Tongue (tissue), 2 donors: ENCODE results near the gene TBL3. TPM values are rescaled to one million over a fixed set of nuclear protein-coding genes. Genes with fewer than 3 reads are reported as not detected.

Experiments
- DNase-seq: peaks from one replicate; pipeline ENCODE4 v3.0.0-alpha.2; 2015
- total RNA-seq: library from RNA; depleted of rRNA; stranded (reverse); fragments of >200 nt; gene quantifications from one replicate; pipeline ENCODE4 v1.2.3, GENCODE V29; 2014

TBL3 gene
- total RNA-seq, 1 donor from 2014 or later: 21.7 TPM

DNA sequence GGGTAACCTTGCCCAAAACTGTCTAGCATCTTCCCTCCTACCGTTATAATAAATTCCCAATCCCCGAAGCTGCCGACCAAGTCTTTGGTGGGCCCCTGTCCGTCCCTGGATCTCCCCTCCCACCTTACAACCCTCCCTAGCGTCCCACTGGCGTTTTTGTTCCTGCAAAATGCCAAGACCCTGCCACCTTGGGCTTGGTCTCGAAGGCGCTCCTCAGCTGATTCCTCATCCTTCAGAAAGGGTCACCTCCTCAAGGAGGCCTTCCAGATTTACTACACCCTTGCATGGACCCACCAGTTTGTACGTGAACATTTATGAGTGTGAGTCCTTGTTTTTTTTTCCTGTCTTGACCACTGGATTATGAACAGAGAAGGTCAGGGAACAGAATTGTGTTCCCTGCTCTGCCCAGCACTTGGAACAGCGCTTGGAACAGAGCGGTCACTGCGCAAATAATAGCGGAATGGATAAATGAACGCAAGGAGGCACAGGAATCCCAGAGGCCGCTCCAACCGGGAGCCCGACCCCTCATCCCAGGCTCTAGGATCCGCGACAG is 11.2 kb downstream of the TBL3 start:
- DNase-seq: no peak

- peak; percentile 94 for DNase-seq
These were observed 11.9 kb downstream of the TBL3 start, which contains the start of gene GFER for GRCh38 chr16:1983544-1984346. TSS of gene GFER (plus strand) at chr16:1984193. CDS start at chr16:1984219, 26 bp downstream.

DNA sequence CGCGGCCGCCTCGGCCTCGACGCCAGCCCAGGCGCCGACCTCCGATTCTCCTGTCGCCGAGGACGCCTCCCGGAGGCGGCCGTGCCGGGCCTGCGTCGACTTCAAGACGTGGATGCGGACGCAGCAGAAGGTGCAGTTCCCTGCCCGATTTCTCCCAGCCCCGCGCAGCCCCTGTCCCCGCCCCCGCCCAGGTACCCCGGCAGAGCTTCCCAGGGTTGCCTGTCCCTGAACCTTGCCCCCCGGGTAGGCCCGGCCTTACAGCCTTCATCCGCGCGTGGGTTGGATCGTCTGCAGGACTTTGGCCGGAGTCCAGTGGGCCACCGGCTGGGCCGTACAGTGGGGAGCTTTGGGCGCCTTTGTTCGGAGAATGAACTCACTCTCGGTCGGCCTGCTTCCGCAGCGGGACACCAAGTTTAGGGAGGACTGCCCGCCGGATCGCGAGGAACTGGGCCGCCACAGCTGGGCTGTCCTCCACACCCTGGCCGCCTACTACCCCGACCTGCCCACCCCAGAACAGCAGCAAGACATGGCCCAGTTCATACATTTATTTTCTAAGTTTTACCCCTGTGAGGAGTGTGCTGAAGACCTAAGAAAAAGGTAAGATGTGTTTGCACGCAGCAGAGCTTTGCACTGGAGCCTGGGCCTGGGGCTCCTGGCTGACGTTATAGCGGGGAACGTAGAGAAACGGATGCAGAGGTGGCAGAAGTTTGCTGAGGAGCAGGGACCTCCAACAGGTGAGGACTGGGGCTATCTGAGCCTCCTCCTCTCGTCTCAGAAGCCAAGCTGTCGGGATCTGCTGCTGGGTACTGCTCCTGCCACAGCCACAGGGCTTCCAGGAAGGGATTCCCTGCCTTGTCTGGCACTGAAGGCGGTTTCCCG is 12.7 kb downstream of the TBL3 start:
- no peak for DNase-seq

GRCh38 chr16:1985466-1986150 is 13.8 kb downstream of the TBL3 start:
- DNase-seq: no peak

GRCh38 chr16:1987198-1987597 is 15.3 kb downstream of the TBL3 start:
- no peak for DNase-seq

- DNase-seq: no peak
These were observed 17.6 kb downstream of the TBL3 start, which contains the start of gene SYNGR3 for GRCh38 chr16:1989209-1990100. TSS of gene SYNGR3 (plus strand) at chr16:1989970. CDS start at chr16:1990103, 133 bp downstream.

DNA sequence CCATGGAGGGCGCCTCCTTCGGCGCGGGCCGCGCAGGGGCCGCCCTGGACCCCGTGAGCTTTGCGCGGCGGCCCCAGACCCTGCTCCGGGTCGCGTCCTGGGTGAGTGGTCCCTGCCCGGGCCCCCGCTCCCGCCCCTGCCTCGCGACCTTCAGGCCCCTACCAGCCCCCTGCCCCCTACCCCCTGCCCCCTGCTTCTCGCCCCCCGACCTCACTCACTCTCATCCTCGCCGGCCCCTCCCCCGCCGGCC is 18.2 kb downstream of the TBL3 start:
- DNase-seq: no peak

DNA sequence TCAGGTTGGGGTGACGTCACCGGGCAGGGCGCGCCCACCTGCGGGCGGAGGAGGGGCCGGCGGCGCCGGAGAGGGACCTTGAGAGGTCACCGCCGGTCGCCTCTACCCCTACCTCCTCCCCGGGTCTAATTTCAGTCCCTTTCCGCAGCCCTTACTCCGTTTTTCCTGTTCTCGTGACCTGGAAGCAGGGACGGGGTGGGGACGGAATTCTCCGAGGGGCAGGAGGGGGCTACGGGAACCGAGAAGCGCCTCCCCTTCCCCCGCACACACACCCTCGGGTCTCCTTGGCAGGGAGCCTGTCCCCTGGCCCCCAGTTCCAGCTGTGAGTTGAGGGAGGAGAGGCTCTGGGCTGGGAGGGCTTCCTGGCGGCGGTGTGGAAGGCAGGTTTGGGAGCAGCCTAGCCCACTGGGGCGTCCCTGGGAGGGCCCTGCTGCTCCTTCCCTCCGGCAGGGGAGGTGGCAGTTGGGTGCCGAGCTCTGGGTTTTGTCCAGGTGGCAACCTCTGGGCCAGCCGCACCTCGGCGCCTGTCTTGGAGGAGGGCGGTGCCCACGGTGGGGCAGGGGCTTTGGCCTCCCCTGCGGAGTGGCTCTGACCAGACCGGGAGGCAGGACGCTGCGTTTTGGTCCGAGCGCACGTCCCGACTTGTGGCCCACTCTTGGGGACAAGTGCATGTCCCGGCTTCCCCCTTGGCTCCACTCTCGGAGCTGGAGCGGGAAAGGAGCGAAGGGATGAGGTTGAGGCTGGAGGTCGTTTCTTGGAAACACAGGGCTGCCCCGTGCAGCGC is 18.7 kb downstream of the TBL3 start:
- peak; percentile 8 for DNase-seq

- peak; percentile 11 for DNase-seq
These were observed 19.3 kb downstream of the TBL3 start for GRCh38 chr16:1991135-1991551.

DNA sequence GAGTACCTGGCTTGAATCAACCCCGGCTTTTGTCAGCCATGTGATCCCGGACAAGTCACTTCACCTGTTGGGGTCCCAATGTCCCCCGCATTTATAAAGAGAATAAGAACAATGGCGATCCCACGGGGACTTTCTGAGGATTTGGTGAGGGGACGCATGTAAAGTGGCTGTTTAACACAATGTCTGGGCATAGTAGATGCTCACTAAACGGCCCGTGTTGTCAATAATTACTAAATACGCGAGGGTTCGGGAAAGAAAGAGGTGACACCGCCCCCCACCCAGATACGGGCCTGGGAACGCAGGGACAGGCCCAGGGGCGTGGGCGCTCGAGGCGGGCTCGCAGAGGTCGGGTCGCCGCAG is 19.7 kb downstream of the TBL3 start:
- DNase-seq: no peak

DNA sequence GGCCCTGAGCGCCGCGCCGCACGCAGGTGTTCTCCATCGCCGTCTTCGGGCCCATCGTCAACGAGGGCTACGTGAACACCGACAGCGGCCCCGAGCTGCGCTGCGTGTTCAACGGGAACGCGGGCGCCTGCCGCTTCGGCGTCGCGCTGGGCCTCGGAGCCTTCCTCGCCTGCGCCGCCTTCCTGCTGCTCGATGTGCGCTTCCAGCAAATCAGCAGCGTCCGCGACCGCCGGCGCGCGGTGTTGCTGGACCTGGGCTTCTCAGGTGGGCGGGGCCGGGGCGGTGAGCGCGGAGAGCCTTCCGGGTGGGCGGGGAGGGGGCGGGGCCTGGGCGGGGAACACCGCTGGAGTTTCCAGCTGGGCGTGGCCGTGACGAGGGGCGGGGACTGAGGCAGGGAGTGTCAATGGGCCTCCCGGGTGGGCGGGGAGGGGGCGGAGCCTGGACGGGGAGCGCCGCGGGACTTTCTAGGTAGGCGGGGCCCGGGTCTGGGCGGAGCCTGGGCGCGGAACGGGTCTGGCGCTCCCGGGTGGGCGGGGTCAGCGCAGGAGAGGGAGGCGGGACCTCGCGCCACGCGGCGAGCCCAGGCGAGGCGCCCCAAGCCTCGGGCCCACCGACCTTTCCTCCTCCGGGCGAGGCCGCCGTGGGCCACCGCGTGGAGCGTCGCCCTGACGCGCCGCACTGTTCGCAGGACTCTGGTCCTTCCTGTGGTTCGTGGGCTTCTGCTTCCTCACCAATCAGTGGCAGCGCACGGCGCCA is 20.3 kb downstream of the TBL3 start:
- DNase-seq: peak; percentile 96

DNA sequence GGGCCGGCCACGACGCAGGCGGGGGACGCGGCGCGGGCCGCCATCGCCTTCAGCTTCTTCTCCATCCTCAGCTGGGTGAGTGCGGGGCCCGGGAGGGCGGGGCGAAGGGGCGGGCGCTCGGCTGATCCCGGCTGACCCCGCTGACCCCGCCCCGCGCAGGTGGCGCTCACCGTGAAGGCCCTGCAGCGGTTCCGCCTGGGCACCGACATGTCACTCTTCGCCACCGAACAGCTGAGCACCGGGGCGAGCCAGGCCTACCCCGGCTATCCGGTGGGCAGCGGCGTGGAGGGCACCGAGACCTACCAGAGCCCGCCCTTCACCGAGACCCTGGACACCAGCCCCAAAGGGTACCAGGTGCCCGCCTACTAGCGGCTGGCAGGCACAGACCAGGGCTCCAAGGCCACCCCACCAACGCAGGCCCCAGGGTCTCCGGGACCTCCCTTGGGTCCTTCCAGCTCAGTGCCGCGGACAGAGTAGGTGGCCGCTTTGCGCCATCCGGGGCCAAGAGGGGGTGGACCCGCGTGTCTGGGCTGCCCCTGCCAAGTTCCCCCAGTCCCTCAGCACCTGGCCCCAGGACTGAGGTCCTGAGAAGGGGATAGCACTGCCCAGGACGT is 21.0 kb downstream of the TBL3 start:
- peak; percentile 13 for DNase-seq

DNA sequence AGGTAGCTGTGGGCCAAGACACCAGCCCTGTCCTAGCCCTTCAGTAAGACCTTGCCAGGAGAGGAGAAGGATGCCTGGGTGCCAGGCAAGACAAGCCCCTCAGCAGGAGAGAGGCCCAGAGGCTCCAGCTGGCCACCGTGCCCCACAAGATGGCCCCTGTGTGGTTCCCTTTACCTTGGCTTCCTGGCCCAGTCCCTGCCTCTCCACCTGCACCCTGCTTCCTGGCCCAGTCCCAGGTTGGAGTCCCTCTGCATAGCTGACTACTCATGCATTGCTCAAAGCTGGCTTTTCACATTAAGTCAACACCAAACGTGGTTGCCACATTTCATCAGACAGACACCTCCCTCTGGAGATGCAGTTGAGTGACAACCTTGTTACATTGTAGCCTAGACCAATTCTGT is 21.9 kb downstream of the TBL3 start:
- DNase-seq: no peak

DNA sequence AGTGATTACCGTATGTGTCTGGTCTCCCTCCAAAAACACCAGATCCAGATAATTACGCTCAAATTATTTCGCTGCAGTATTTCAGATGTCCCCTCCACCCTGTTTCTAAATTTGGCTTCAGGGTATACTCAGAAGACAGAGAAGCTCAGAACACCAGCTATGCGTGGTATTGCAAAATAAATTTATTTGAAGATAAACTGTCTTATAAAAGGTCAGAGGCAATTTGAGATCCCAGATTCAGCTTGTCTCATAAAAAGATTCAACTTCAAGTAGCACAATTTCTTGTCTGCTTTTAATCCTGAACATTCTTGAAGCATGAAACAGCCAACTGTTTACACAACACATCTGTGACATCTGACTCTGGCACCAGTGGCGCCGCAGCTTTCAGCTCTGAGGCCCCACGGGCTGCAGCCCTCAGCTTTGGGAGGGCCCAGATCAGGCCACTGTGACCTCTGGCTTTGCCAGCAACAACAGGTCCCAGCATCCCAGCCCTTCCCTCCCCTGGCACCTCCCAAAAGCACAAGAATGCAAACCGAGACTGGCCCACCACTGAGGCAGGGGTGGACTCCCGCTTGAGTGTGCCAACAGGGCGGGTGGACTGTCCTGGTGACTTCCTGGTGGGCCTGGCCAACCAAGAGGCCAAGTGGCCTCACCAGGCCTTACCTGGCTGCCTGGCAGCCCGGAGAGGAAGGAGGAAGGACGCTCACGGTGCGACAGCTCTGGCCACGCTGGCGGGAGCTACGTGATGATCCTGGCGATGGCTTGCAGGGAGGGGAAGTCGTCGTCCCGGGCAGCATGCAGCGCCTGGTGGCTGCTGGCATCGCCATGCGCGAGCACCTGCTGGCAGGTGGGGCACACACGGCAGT is 25.9 kb downstream of the TBL3 start:
- DNase-seq: peak; percentile 31

GRCh38 chr16:1998360-1998835 is 26.5 kb downstream of the TBL3 start:
- no peak for DNase-seq

DNA sequence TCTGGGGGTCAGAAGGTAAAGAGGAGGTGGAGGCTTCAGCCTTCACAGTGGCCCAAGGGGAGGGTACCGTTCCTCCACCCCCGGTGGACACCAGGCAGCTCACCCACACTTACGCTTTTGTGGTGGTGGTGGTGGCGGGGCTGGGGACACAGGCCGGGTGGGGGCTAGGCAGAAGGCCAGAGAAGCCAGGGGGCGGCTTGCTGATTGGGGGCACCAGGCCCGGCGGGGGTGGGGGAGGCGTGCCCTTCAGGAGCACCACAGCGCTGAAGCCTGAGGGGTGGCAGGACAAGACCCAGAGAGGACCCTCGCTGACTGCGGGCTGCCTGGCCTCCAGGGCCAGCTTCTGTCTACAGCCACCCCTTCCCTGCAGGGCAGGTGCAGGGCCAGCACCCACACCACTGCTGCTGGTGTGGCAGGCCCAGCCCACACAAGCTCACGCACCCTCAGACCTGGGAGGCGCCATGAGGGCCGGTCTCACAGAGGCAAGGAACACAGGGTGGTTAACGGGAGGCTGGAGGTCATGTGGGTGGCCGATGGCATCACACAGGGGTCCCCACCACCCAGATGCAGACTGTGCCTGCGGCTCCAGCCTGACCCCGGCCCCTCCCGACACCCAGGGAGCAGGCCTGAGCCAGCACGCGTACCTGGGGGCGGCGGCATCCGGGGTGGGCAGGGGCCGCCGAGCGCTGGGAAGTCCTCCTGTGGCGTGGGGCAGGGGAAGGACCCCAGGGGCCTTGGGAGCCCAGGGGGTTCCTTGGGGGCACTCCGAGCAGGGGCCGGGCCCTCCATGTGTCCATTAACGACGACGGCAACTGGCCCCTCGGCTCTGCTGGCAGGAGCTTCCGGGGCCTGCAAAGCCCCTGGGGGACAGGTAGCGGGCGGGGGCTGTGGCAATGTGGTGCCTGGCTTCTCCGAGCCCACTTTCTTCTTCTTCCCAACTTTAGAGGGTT is 27.3 kb downstream of the TBL3 start:
- no peak for DNase-seq

DNA sequence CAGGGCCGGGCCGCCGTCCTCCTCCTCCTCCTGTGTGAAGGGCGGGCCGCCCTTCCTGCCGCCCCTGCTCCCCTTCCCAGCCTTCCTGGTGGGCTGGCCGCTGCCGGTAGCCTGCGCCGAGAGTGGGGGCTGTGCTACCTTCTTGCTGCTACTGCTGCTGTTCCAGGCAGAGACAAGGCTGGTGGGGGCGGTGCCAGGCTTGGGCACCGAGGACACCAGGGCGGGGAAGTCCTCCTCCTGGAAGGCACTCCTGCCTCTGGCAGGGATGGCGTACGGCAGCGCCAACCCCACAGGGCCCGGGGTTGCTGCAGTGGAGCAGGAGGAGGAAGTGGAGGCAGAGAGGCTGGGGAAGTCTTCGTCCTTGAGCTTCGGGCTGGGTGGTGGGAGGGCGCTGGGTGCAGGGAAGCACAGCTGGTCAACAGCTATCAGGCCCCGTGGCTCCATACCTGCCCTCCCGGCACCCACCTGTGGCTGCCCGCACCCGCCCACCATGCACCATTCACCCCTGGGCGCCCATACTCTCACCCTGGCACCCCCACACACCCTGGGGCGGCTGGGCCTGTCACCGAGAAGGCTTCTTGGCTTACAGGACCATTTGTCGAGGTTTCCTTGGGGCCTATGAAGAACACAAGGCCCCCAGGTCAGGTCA is 28.1 kb downstream of the TBL3 start:
- no peak for DNase-seq
